ENCODE data around the gene GPR132. TPM values are rescaled to one million over a fixed set of nuclear protein-coding genes. Genes with fewer than 3 reads are reported as not detected.

GPR132 gene
- total and polyA plus RNA-seq, 10 donors, result 5.0 to 33.7 (median 21.5) TPM

- H3K27me3 ChIP-seq (replicated peaks in 1 of 7), result no peaks in the 10 kb centered on the region
- TF ChIP-seq, protein P1, sequence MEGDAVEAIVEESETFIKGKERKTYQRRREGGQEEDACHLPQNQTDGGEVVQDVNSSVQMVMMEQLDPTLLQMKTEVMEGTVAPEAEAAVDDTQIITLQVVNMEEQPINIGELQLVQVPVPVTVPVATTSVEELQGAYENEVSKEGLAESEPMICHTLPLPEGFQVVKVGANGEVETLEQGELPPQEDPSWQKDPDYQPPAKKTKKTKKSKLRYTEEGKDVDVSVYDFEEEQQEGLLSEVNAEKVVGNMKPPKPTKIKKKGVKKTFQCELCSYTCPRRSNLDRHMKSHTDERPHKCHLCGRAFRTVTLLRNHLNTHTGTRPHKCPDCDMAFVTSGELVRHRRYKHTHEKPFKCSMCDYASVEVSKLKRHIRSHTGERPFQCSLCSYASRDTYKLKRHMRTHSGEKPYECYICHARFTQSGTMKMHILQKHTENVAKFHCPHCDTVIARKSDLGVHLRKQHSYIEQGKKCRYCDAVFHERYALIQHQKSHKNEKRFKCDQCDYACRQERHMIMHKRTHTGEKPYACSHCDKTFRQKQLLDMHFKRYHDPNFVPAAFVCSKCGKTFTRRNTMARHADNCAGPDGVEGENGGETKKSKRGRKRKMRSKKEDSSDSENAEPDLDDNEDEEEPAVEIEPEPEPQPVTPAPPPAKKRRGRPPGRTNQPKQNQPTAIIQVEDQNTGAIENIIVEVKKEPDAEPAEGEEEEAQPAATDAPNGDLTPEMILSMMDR (IDR thresholded peaks at IDR 0.05 in 8 of 11, conservative IDR thresholded peaks at IDR 0.05 in 3 of 11), result no peak
- TF ChIP-seq POLR2A (IDR thresholded peaks at IDR 0.05) (no peak), POLR2AphosphoS5 (IDR thresholded peaks at IDR 0.05) (no peak)
- DNase-seq, result no peak
- H3K36me3 ChIP-seq, result peaks cover 0 to 39% (median 25%) of the 10 kb centered on the region in 6 donors
- WGBS, 5 donors, result 80 to 97% (median 87%) methylated on average over 5 to 9 of the region's 9 CpGs
- no peaks in the 10 kb centered on the region for H3K9me3 ChIP-seq
- no peak overlapping the region for H3K4me3 ChIP-seq
- no peak overlapping the region for H3K27ac ChIP-seq
- intact Hi-C loops (cut with DNase I; ENCODE audit: low total_unique reads), result no loop called here
- peaks cover 2 to 73% (median 37%) of the 10 kb centered on the region in 6 donors for H3K4me1 ChIP-seq
Observed at GRCh38 chr14:105014032-105014431, 51.2 kb downstream of the GPR132 start.

DNA sequence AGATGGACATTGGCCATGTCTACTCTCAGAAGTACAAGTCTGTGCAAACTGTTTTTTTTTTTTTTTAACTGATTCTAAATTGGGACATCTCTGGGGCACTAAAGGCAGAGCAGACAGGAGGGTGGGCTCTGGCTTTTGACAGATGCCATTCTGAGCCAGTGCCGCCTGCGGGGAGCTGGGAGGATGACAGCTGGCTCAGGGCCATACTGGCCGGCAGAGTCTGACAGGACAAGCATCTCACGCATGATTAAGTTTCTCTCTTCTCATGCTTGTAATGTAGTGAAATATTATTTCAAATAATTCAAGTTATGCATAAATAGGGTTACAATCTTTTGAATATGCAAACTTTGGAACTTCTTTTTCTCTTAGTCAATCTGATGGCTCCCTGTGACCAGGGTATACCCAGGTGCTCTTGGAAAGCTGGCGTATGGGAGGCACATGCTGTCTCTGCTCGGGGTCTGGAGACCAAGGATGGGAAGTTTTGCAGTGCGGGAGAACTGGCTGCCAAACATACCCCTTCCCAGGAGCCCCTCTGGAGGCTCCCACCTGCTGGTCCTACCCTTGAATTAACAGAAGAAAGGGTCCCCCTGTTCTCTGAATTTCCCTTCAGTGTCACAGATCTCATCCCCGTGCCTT lies 52.0 kb downstream of the GPR132 start:
- DNase-seq, result peak; percentile 35
- H3K36me3 ChIP-seq, result peaks cover 0 to 46% (median 28%) of the 10 kb centered on the region in 6 donors

GRCh38 chr14:105012171-105012985 lies 52.9 kb downstream of the GPR132 start:
- DNase-seq, result peak; percentile 58
- H3K4me3 ChIP-seq, result no peak overlapping the region
- intact Hi-C loops (cut with DNase I; ENCODE audit: low total_unique reads), result no loop called here
- peaks cover 0 to 55% (median 33%) of the 10 kb centered on the region in 6 donors for H3K36me3 ChIP-seq
- TF ChIP-seq POLR2AphosphoS5 (IDR thresholded peaks at IDR 0.05) (peak in 1 of 3 donors; percentile 6), POLR2A (IDR thresholded peaks at IDR 0.05) (no peak)
- TF ChIP-seq, protein P1 (IDR thresholded peaks at IDR 0.05 in 8 of 11, conservative IDR thresholded peaks at IDR 0.05 in 3 of 11), result peak in 5 of 11 experiments; percentile 8 to 44 (median 31)
- WGBS, 5 donors, result 64 to 75% (median 74%) methylated on average over 21 to 23 of the region's 23 CpGs
- peaks cover 0 to 56% (median 25%) of the 10 kb centered on the region in 6 donors for H3K4me1 ChIP-seq
- no peak overlapping the region for H3K27ac ChIP-seq
- no peaks in the 10 kb centered on the region for H3K9me3 ChIP-seq
- H3K27me3 ChIP-seq (replicated peaks in 1 of 7), result no peaks in the 10 kb centered on the region

More for the DNA sequence above, 52.0 kb downstream of the GPR132 start:
- Histone ChIP-seq H3K27ac (no peak overlapping the region), H3K4me3 (no peak overlapping the region), H3K27me3 (replicated peaks in 1 of 7) (no peaks in the 10 kb centered on the region), H3K9me3 (no peaks in the 10 kb centered on the region), H3K4me1 (peaks cover 0 to 65% (median 30%) of the 10 kb centered on the region in 6 donors)
- TF ChIP-seq POLR2A (IDR thresholded peaks at IDR 0.05) (no peak), POLR2AphosphoS5 (IDR thresholded peaks at IDR 0.05) (no peak)
- TF ChIP-seq, protein P1 (IDR thresholded peaks at IDR 0.05 in 8 of 11, conservative IDR thresholded peaks at IDR 0.05 in 3 of 11), result no peak
- intact Hi-C loops (cut with DNase I; ENCODE audit: low total_unique reads), result no loop called here
- 62 to 77% (median 71%) methylated on average over 8 of the region's 8 CpGs for WGBS, 5 donors
